GM19397 (cell line): Measurements from ENCODE around the gene ACSS1.

Experiments used
- ATAC-seq: cut with Tn5 transposase; IDR thresholded peaks from one replicate; pipeline ENCODE4 v1.9.1; 2021; ENCODE audit warnings: mild to moderate bottlenecking, moderate library complexity; ENCODE audit not compliant: unreplicated experiment

ACSS1 gene

DNA sequence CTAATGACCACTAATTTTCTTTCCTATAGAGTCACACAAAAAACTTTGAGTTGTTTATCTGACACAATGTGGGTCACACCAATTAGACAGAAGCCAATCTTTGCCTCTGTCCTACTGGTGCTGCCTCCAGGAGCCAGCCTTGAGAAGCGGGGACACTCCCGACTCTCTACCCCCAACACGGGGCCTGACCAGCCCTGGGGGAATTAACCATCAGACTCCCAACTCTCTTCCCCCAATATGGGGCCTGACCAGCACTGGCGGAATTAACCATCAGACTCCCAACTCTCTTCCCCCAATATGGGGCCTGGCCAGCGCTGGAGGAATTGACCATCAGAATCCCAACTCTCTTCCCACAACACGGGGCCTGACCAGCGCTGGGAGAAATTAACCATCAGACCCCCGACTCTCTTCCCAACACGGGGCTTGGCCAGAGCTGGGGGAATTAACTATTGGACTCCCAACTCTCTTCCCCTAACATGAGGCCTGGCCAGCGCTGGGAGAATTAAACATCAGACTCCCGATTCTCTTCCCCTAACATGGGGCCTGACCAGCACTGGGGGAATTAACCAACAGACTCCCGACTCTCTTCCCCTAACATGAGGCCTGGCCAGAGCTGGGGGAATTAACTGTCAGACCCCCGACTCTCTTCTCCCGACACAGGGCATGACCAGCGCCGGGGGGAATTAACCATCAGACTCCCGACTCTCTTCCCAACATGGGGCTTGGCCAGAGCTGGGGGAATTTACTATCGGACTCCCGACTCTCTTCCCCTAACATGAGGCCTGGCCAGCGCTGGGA is 96.4 kb downstream of the ACSS1 start:
- ATAC-seq, result no peak

DNA sequence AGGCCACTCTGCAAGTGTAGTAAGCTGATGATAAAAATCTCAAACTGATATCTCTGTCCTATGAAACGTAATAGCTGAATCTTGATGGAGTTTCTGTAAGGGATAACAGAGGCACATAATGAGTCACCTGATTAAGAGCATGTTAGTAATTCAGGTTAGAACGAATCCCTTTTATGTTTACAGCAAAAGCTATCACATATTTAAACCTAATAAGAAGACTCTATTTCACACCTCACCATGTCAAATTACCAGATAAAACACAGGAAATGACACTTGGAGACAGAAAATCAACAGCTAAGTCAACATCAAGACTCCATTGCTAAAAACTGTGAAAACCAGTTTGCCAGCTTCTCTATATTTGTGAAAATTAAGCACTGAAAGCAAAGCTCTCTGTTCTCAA is 97.1 kb downstream of the ACSS1 start:
- no peak for ATAC-seq

DNA sequence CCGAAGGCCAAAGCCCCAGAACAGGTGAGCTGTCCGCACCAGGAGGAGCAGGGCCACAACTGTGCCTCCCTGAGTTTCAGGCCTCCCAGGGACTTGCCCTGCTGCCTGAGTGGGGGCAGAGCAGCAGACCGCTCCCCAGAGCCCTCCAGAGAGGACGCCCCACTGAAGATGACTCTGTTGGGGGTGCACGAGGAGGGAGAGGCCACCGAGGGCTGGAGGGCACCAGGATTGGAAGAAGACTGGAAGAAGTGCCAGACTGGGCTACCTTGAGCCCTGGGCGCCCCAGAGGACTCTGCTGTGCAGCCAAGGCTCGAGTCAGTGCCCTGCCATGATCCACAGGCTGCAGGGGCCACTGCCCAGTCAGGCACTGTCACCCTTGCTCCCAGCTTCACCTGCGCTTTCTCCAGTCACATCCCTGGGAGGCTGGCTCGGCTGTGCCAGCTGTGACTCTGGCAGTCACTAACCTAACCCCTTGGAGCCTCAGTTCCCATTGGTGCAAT is 97.6 kb downstream of the ACSS1 start:
- ATAC-seq, result no peak

DNA sequence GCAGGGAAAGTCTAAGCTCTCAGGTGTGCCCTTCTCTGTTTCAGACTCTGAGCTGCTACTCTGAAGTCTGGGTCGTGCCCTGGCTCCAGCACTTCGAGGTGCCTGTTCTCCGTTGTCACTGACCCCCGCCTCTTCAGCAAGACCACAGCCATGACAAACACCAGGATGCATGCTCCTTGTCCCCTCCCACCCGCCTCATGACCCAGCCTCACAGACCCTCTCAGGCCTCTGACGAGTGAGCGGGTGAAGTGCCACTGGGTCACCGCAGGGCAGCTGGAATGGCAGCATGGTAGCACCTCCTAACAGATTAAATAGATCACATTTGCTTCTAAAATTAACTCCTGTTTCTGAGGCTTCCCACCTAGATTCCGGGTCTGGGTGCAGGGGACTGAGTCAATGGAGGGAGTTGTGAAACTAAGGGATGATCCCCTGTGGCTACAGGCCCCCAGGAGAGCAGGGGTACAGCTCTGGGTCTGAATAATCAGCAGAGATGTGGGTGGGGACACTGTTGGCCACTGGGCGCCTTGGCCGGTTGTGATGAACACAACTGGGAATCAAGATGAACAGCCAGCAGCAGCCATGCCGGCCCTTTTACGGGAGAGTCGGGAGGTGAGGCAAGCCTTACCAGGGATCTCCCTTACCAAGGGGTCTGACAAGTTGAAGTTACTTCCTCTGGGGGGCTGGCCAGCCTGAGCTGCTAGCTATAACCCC is 98.2 kb downstream of the ACSS1 start:
- ATAC-seq, result no peak

DNA sequence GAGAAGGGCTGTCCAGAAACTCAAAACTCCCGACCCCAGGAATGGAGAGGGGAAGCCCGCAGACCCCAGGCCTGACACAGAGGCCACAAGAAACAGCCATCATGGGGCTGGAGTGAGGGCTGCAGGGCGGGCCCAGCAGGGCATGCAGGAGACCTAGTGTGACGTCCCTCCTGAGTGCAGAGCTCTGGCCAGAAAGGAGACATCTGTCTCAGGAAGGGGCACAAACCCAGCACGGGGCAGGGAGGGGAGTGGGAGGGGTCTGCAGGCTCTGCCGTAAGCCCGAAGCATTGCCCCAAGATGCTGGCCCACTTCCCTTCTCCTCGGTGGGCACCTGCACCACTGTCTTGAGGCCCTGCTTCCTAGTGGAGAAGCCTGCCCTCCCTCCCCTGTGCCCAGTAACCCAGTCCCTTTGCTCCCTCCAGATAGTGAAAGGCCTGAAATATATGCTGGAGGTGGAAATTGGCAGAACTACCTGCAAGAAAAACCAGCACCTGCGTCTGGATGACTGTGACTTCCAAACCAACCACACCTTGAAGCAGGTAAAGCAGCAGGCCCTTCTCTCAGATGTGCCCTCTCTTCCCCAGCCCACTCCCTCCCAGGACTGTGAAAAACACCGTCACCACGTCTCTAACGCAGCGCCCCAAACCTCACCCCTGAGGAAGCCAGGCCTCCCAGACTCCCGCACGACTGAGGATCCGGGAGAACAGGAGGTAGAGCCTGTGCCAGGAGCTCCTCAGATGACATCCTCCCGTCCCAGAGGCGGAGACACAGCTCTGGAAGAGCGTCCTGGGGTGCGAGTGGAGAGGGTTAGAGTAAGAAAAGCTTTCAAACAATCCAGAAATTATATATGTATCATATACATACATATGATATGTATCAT is 99.2 kb downstream of the ACSS1 start:
- ATAC-seq, result no peak

DNA sequence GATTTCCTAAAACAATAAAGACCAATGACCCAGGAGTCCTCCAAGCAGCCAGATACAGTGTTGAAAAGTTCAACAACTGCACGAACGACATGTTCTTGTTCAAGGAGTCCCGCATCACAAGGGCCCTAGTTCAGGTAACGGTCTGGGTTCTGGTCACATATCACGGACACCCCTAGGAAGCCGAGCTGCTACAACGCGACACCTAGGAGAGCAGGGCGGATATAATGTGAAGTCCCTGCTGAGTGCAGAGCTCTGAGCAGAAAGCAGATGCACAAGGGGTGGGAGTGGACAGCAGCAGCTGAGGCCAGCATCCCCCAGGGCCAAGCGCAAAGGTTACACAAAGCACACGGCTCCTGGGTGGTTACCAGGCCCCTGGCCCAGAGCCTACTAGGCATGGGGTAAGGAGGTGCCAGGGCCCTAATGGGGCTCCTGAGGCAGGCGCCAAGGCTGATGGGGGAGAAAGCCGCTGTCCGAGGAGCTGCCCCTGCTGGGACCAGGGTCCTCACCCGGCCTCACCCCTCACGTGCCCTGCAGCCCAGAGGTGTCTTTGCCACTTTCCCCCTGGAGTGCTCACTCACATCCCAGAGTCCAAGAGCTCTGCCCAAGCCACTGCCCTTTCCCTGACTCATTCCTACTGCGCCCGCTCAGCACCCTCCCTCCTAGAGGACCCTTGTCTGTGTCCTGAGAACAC is 100.5 kb downstream of the ACSS1 start:
- ATAC-seq, result no peak
